Measurements from ENCODE around the gene NACA2.

GRCh38 chr17:61587242-61587641 is 3.8 kb downstream of the NACA2 start:
- no peak for TF ChIP-seq GATA2 (IDR thresholded peaks at IDR 0.05; ENCODE audit: low read depth, low read length)
- no peak for TF ChIP-seq GATA3 (IDR thresholded peaks at IDR 0.05; ENCODE audit: low read depth, low read length)
